Liver (tissue), 9 donors: Measurements from ENCODE around the gene SNRPF. TPM values are rescaled to one million over a fixed set of nuclear protein-coding genes. Genes with fewer than 3 reads are reported as not detected.

ENCODE experiments used
- DNase-seq: peaks from one replicate; pipeline ENCODE4 v3.0.0-alpha.2; 2017; ENCODE audit warnings: low spot score
- H3K27ac ChIP-seq, 2 donors: one replicate each; pipeline ENCODE4 v1.7.0; 2013; ENCODE audit warnings: inconsistent platforms in 2 of 2, low read length in 2 of 2, control low read depth in 1 of 2, low read depth in 1 of 2, mild to moderate bottlenecking in 1 of 2
- H3K27me3 ChIP-seq, 4 donors: one replicate each; pipeline versions ENCODE4 v1.6.1 to v1.7.0; 2013; ENCODE audit warnings: low read length in 3 of 4, inconsistent platforms in 1 of 4, mild to moderate bottlenecking in 1 of 4, moderate library complexity in 1 of 4; ENCODE audit not compliant: control insufficient read depth in 4 of 4, insufficient read depth in 4 of 4
- H3K36me3 ChIP-seq, 4 donors: one replicate each; pipeline versions ENCODE4 v1.6.1 to v1.7.0; 2013; ENCODE audit warnings: low read length in 3 of 4, mild to moderate bottlenecking in 3 of 4, low read depth in 1 of 4, moderate library complexity in 1 of 4; ENCODE audit not compliant: control insufficient read depth in 4 of 4, insufficient read depth in 3 of 4
- H3K4me1 ChIP-seq, 4 donors: one replicate each; pipeline versions ENCODE4 v1.6.1 to v1.7.0; 2013; ENCODE audit warnings: low read length in 3 of 4, mild to moderate bottlenecking in 3 of 4, moderate library complexity in 1 of 4; ENCODE audit not compliant: control insufficient read depth in 4 of 4, insufficient read depth in 4 of 4
- H3K4me3 ChIP-seq, 3 donors: one replicate each; pipeline versions ENCODE4 v1.6.1 to v1.7.0; 2013; ENCODE audit warnings: low read length in 3 of 3, control low read depth in 1 of 3, low read depth in 1 of 3, mild to moderate bottlenecking in 1 of 3
- H3K9ac ChIP-seq, 2 donors: one replicate each; pipeline ENCODE4 v1.7.0; 2013; ENCODE audit warnings: low read length in 2 of 2, mild to moderate bottlenecking in 2 of 2, moderate library complexity in 2 of 2, control low read depth in 1 of 2, low read depth in 1 of 2
- H3K9me3 ChIP-seq, 4 donors: one replicate each; pipeline versions ENCODE4 v1.6.1 to v1.7.0; 2013; ENCODE audit warnings: low read length in 3 of 4; ENCODE audit not compliant: control insufficient read depth in 4 of 4
- ATF3 ChIP-seq: IDR thresholded peaks from 2 replicates; pipeline ENCODE4 v1.6.1; 2016; ENCODE audit warnings: antibody characterized with exemption
- EGR1 ChIP-seq, 2 donors: IDR thresholded peaks; 2 replicates each; pipeline ENCODE4 v1.6.1; 2016 to 2018; ENCODE audit warnings: antibody characterized with exemption in 2 of 2, low read depth in 2 of 2
- FOXA1 ChIP-seq: IDR thresholded peaks from 2 replicates; pipeline ENCODE4 v1.6.1; 2016; ENCODE audit warnings: antibody characterized with exemption
- GABPA ChIP-seq, 2 donors: IDR thresholded peaks in 1 of 2; conservative IDR thresholded peaks in 1 of 2; 2 replicates each; pipeline ENCODE4 v1.6.1; 2016; ENCODE audit warnings: antibody characterized with exemption in 2 of 2, mild to moderate bottlenecking in 1 of 2, moderate library complexity in 1 of 2
- RAD21 ChIP-seq, 2 donors: IDR thresholded peaks; 2 replicates each; pipeline ENCODE4 v1.6.1; 2016; ENCODE audit warnings: antibody characterized with exemption in 2 of 2, mild to moderate bottlenecking in 2 of 2
- REST ChIP-seq: IDR thresholded peaks from 2 replicates; pipeline ENCODE4 v1.6.1; 2016; ENCODE audit warnings: antibody characterized with exemption, mild to moderate bottlenecking
- RXRA ChIP-seq, 2 donors: IDR thresholded peaks; 2 replicates each; pipeline ENCODE4 v1.6.1; 2017 to 2018; ENCODE audit warnings: antibody characterized with exemption in 2 of 2, mild to moderate bottlenecking in 1 of 2
- TAF1 ChIP-seq: conservative IDR thresholded peaks from 2 replicates; pipeline ENCODE4 v1.6.1; 2016; ENCODE audit warnings: antibody characterized with exemption, mild to moderate bottlenecking
- YY1 ChIP-seq: IDR thresholded peaks from 2 replicates; pipeline ENCODE4 v1.6.1; 2016; ENCODE audit warnings: antibody characterized with exemption, mild to moderate bottlenecking
- ZBTB33 ChIP-seq: IDR thresholded peaks from 2 replicates; pipeline ENCODE4 v1.6.1; 2016; ENCODE audit warnings: antibody characterized with exemption
- WGBS: extraction: QIAGEN DNeasy Blood & Tissue Kit; methylation state at CpG from one replicate; pipeline ENCODE4 v1.1.7; 2013; 5-methylcytosine and 5-hydroxymethylcytosine counted together
- polyA plus RNA-seq, 2 donors: library from polyadenylated mRNA; stranded (reverse) in 1 of 2; unstranded in 1 of 2; fragments of 200-250 nt in 1 of 2; fragments of >200 nt in 1 of 2; fragmentation: Nextera tagmentation in 1 of 2; extraction: Ambion mirVana in 1 of 2; gene quantifications; one replicate each; pipeline versions ENCODE4 v1.2.1 to v1.2.3, GENCODE V29; 2013 to 2015
- total RNA-seq, 2 donors: library from RNA; depleted of rRNA; stranded (reverse); fragments of >200 nt; gene quantifications; one replicate each; pipeline ENCODE4 v1.2.3, GENCODE V29; 2014
- donor health status: healthy.
- donor health status: healthy.
- donor health status: healthy.
- donor health status: healthy.
- donor health status: healthy.

Gene SNRPF
- total and polyA plus RNA-seq, 4 donors: 5.4 to 35.9 (median 12.4) TPM

GRCh38 chr12:95851606-95852005, 7.1 kb upstream of the SNRPF start:
- Histone ChIP-seq H3K4me3 (no peak overlapping the region), H3K9me3 (no peaks in the 10 kb centered on the region), H3K4me1 (peaks cover 0 to 5% (median 2%) of the 10 kb centered on the region in 4 donors), H3K27me3 (no peaks in the 10 kb centered on the region), H3K36me3 (no peaks in the 10 kb centered on the region), H3K27ac (no peak overlapping the region), H3K9ac (no peak overlapping the region)
- no peak for DNase-seq
- TF ChIP-seq RAD21 (IDR thresholded peaks at IDR 0.05): no peak
- TF ChIP-seq TAF1: no peak
- no peak for TF ChIP-seq ATF3
- 76% methylated on average over 3 of the region's 3 CpGs for WGBS

- no peak for DNase-seq
- H3K9ac ChIP-seq: no peak overlapping the region
- 94% methylated on average over 4 of the region's 4 CpGs for WGBS
Observed at GRCh38 chr12:95852133-95852532, 6.6 kb upstream of the SNRPF start.

More at GRCh38 chr12:95852133-95852532, 6.6 kb upstream of the SNRPF start:
- no peak overlapping the region for H3K27ac ChIP-seq
- no peaks in the 10 kb centered on the region for H3K27me3 ChIP-seq
- H3K9me3 ChIP-seq: no peaks in the 10 kb centered on the region
- H3K4me3 ChIP-seq: no peak overlapping the region
- H3K36me3 ChIP-seq: no peaks in the 10 kb centered on the region
- H3K4me1 ChIP-seq: peaks cover 0 to 5% (median 2%) of the 10 kb centered on the region in 4 donors
- TF ChIP-seq RAD21 (IDR thresholded peaks at IDR 0.05) (no peak), TAF1 (no peak), EGR1 (IDR thresholded peaks at IDR 0.05; ENCODE audit: low read depth in 2 of 2) (no peak), ZBTB33 (no peak), REST (no peak), YY1 (no peak), GABPA (IDR thresholded peaks at IDR 0.05 in 1 of 2, conservative IDR thresholded peaks at IDR 0.05 in 1 of 2) (no peak), RXRA (IDR thresholded peaks at IDR 0.05) (no peak), FOXA1 (no peak)
